Vagina (tissue), 2 donors: ENCODE results near the gene GYS1.
"Not testable (repeated sequence)": the region's sequence is repeated elsewhere in the genome, so short reads cannot be mapped to it uniquely, and the experiment has no call there.

Experiments
- POLR2A ChIP-seq, 2 donors: fragments of 450-650 bp; IDR thresholded peaks; one replicate each; pipeline ENCODE4 v1.6.1; 2017; ENCODE audit warnings: antibody characterized with exemption in 2 of 2, mild to moderate bottlenecking in 2 of 2, moderate library complexity in 2 of 2
- POLR2AphosphoS5 ChIP-seq, 2 donors: sonication (generic); formaldehyde crosslinking; IDR thresholded peaks; one replicate each; pipeline ENCODE4 v1.9.0; 2017; ENCODE audit warnings: antibody characterized with exemption in 2 of 2, mild to moderate bottlenecking in 2 of 2, low read depth in 1 of 2; ENCODE audit not compliant: insufficient read depth in 1 of 2
- TF ChIP-seq, protein P1 (sequence below), 3 experiments: fragments of 450-650 bp in 2 of 3; fragments of 200-600 bp in 1 of 3; sonication (generic) in 1 of 3; IDR thresholded peaks; one replicate each; pipeline ENCODE4 v1.5.1; 2017 to 2019; ENCODE audit warnings: antibody characterized with exemption in 3 of 3, mild to moderate bottlenecking in 2 of 3, moderate library complexity in 2 of 3

- not testable (repeated sequence) for TF ChIP-seq POLR2A (IDR thresholded peaks at IDR 0.05); POLR2AphosphoS5 (IDR thresholded peaks at IDR 0.05; ENCODE audit: insufficient read depth in 1 of 2, low read depth in 1 of 2)
- TF ChIP-seq, protein P1, sequence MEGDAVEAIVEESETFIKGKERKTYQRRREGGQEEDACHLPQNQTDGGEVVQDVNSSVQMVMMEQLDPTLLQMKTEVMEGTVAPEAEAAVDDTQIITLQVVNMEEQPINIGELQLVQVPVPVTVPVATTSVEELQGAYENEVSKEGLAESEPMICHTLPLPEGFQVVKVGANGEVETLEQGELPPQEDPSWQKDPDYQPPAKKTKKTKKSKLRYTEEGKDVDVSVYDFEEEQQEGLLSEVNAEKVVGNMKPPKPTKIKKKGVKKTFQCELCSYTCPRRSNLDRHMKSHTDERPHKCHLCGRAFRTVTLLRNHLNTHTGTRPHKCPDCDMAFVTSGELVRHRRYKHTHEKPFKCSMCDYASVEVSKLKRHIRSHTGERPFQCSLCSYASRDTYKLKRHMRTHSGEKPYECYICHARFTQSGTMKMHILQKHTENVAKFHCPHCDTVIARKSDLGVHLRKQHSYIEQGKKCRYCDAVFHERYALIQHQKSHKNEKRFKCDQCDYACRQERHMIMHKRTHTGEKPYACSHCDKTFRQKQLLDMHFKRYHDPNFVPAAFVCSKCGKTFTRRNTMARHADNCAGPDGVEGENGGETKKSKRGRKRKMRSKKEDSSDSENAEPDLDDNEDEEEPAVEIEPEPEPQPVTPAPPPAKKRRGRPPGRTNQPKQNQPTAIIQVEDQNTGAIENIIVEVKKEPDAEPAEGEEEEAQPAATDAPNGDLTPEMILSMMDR (IDR thresholded peaks at IDR 0.05) = not testable (repeated sequence)
Observed at GRCh38 chr19:49031642-49032301, 38.7 kb upstream of the GYS1 start, which contains the start of gene CGB2.
